ENCODE measurements around the gene ZBTB21.

The ZBTB21 gene

GRCh38 chr21:42009831-42010506 is at the start of gene ZBTB21:
TSS of gene ZBTB21 (minus strand) at chr21:42010360. CDS start at chr21:41994095, 16,265 bp downstream.
- ATAC-seq: peak; percentile 92
- no peak for TF ChIP-seq GLIS3 (CRISPR knock-in tag; IDR thresholded peaks at IDR 0.05)
- TF ChIP-seq ZNF70 (CRISPR knock-in tag; IDR thresholded peaks at IDR 0.05): no peak
- no peak for TF ChIP-seq OSR1 (CRISPR knock-in tag; IDR thresholded peaks at IDR 0.05)
- no peak for TF ChIP-seq ZNF565 (CRISPR knock-in tag; conservative IDR thresholded peaks at IDR 0.05; ENCODE audit: low read depth)
- no peak for TF ChIP-seq ZNF8 (CRISPR knock-in tag; IDR thresholded peaks at IDR 0.05)
- no peak for TF ChIP-seq SNAI2 (CRISPR knock-in tag; IDR thresholded peaks at IDR 0.05)
- TF ChIP-seq ZFP30 (CRISPR knock-in tag; IDR thresholded peaks at IDR 0.05): no peak
- TF ChIP-seq PPARA (CRISPR knock-in tag; IDR thresholded peaks at IDR 0.05; ENCODE audit: borderline replicate concordance): no peak
- TF ChIP-seq TSHZ2 (CRISPR knock-in tag; IDR thresholded peaks at IDR 0.05): no peak

DNA sequence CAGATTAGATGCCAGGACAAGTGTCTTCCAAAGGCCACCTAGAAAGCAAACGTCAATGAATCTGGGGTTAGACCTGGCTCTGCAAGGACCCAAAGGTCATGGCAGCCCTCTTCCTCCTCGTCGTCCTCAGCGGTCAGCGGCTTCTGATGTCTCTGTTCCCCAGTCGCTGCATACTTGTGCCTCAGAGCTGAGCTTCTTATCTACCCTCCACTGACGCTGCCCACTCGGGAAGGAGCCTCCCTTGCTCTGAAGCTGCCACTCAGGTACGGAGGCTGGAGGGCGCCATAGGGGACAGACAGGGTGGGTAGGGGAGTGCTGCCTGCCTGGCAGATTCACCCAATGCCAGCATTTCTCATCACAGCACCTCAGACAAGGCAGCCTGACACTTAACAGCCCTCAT is 49.6 kb upstream of the ZBTB21 start:
- ATAC-seq: no peak
- no peak for TF ChIP-seq ISL1 (CRISPR knock-in tag; IDR thresholded peaks at IDR 0.05)
- TF ChIP-seq ZC3H10 (CRISPR knock-in tag; IDR thresholded peaks at IDR 0.05): no peak
- TF ChIP-seq TCF4 (CRISPR knock-in tag; IDR thresholded peaks at IDR 0.05; ENCODE audit: borderline replicate concordance): no peak
- no peak for TF ChIP-seq ARNTL (CRISPR knock-in tag; IDR thresholded peaks at IDR 0.05; ENCODE audit: borderline replicate concordance, low read depth)
- no peak for TF ChIP-seq OSR1 (CRISPR knock-in tag; IDR thresholded peaks at IDR 0.05)
- TF ChIP-seq ZFP30 (CRISPR knock-in tag; IDR thresholded peaks at IDR 0.05): no peak
- TF ChIP-seq, protein P1, sequence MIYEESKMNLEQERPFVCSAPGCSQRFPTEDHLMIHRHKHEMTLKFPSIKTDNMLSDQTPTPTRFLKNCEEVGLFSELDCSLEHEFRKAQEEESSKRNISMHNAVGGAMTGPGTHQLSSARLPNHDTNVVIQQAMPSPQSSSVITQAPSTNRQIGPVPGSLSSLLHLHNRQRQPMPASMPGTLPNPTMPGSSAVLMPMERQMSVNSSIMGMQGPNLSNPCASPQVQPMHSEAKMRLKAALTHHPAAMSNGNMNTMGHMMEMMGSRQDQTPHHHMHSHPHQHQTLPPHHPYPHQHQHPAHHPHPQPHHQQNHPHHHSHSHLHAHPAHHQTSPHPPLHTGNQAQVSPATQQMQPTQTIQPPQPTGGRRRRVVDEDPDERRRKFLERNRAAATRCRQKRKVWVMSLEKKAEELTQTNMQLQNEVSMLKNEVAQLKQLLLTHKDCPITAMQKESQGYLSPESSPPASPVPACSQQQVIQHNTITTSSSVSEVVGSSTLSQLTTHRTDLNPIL (CRISPR knock-in tag; IDR thresholded peaks at IDR 0.05; ENCODE audit: low read depth): no peak
- TF ChIP-seq ZFP3 (CRISPR knock-in tag; IDR thresholded peaks at IDR 0.05): no peak
- TF ChIP-seq ZNF70 (CRISPR knock-in tag; IDR thresholded peaks at IDR 0.05): no peak
- TF ChIP-seq TSHZ2 (CRISPR knock-in tag; IDR thresholded peaks at IDR 0.05): no peak
- TF ChIP-seq, protein P2, sequence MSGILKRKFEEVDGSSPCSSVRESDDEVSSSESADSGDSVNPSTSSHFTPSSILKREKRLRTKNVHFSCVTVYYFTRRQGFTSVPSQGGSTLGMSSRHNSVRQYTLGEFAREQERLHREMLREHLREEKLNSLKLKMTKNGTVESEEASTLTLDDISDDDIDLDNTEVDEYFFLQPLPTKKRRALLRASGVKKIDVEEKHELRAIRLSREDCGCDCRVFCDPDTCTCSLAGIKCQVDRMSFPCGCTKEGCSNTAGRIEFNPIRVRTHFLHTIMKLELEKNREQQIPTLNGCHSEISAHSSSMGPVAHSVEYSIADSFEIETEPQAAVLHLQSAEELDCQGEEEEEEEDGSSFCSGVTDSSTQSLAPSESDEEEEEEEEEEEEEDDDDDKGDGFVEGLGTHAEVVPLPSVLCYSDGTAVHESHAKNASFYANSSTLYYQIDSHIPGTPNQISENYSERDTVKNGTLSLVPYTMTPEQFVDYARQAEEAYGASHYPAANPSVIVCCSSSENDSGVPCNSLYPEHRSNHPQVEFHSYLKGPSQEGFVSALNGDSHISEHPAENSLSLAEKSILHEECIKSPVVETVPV (CRISPR knock-in tag; IDR thresholded peaks at IDR 0.05): no peak
- TF ChIP-seq, protein P3, sequence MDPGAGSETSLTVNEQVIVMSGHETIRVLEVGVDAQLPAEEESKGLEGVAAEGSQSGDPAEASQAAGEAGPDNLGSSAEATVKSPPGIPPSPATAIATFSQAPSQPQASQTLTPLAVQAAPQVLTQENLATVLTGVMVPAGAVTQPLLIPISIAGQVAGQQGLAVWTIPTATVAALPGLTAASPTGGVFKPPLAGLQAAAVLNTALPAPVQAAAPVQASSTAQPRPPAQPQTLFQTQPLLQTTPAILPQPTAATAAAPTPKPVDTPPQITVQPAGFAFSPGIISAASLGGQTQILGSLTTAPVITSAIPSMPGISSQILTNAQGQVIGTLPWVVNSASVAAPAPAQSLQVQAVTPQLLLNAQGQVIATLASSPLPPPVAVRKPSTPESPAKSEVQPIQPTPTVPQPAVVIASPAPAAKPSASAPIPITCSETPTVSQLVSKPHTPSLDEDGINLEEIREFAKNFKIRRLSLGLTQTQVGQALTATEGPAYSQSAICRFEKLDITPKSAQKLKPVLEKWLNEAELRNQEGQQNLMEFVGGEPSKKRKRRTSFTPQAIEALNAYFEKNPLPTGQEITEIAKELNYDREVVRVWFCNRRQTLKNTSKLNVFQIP (CRISPR knock-in tag; IDR thresholded peaks at IDR 0.05; ENCODE audit: borderline replicate concordance, low read depth): no peak
- TF ChIP-seq PATZ1 (CRISPR knock-in tag; IDR thresholded peaks at IDR 0.05; ENCODE audit: borderline replicate concordance): no peak
